CD4-positive, alpha-beta memory T cell (primary cell): ENCODE data around the gene AFG1L. TPM values are rescaled to one million over a fixed set of nuclear protein-coding genes. Genes with fewer than 3 reads are reported as not detected.

Experiments used
- CTCF ChIA-PET: fragments of 350-600 bp; sonication (Branson Sonifier 250); formaldehyde crosslinking; loops from one replicate; lab custom pipeline; 2021; ENCODE audit warnings: inconsistent platforms; ENCODE audit not compliant: partially characterized antibody; lab: Charles Lee
- POLR2A ChIA-PET: fragments of 350-600 bp; sonication (Branson Sonifier 250); formaldehyde crosslinking; loops from one replicate; lab custom pipeline; 2021; ENCODE audit not compliant: partially characterized antibody; lab: Charles Lee
- DNase-seq, 5 donors: peaks; one replicate each; pipeline versions ENCODE4 v3.0.0 to v3.0.0-alpha.2; 2020 to 2022; ENCODE audit warnings: mixed read lengths in 1 of 5
- H3K27ac ChIP-seq: one replicate; pipeline ENCODE4 v1.7.0; 2013; ENCODE audit warnings: low read depth, low read length
- H3K27me3 ChIP-seq: 2 replicates; pipeline ENCODE4 v1.7.0; 2013; ENCODE audit warnings: mild to moderate bottlenecking, low read length, moderate library complexity; ENCODE audit not compliant: insufficient read depth
- H3K36me3 ChIP-seq: 2 replicates; pipeline ENCODE4 v1.7.0; 2013; ENCODE audit warnings: mild to moderate bottlenecking, low read length, moderate library complexity; ENCODE audit not compliant: insufficient read depth
- H3K4me1 ChIP-seq: 2 replicates; pipeline ENCODE4 v1.7.0; 2013; ENCODE audit warnings: mild to moderate bottlenecking, low read length, moderate library complexity; ENCODE audit not compliant: insufficient read depth
- H3K4me3 ChIP-seq, 2 donors: one replicate each; pipeline ENCODE4 v1.7.0; 2013; ENCODE audit warnings: low read length in 2 of 2, mild to moderate bottlenecking in 1 of 2
- H3K9me3 ChIP-seq, 2 donors: one replicate each; pipeline ENCODE4 v1.7.0; 2013; ENCODE audit warnings: low read length in 2 of 2, control low read depth in 1 of 2; ENCODE audit not compliant: control insufficient read depth in 1 of 2
- H3K27ac Mint-ChIP-seq, 7 donors: one replicate each; pipeline ENCODE4 v1.8.0; 2020 to 2021; ENCODE audit warnings: mixed read lengths in 7 of 7, mild to moderate bottlenecking in 6 of 7, inconsistent platforms in 3 of 7, moderate library complexity in 3 of 7
- H3K27me3 Mint-ChIP-seq, 2 donors: one replicate each; pipeline ENCODE4 v1.8.0; 2020 to 2021; ENCODE audit warnings: mixed read lengths in 2 of 2
- H3K36me3 Mint-ChIP-seq, 2 donors: one replicate each; pipeline ENCODE4 v1.8.0; 2020 to 2021; ENCODE audit warnings: mixed read lengths in 2 of 2, inconsistent platforms in 1 of 2, mild to moderate bottlenecking in 1 of 2
- H3K4me1 Mint-ChIP-seq, 4 donors: one replicate each; pipeline ENCODE4 v1.8.0; 2020 to 2021; ENCODE audit warnings: mixed read lengths in 4 of 4, mild to moderate bottlenecking in 1 of 4
- H3K4me3 Mint-ChIP-seq, 8 donors: one replicate each; pipeline ENCODE4 v1.8.0; 2020 to 2021; ENCODE audit warnings: mixed read lengths in 8 of 8, mild to moderate bottlenecking in 7 of 8, moderate library complexity in 6 of 8, inconsistent platforms in 3 of 8
- H3K9me3 Mint-ChIP-seq, 8 donors: one replicate each; pipeline ENCODE4 v1.8.0; 2020 to 2021; ENCODE audit warnings: mixed read lengths in 8 of 8, mild to moderate bottlenecking in 5 of 8, inconsistent platforms in 3 of 8, moderate library complexity in 1 of 8
- intact Hi-C: fragments of 100-400 bp; cut with micrococcal nuclease; formaldehyde crosslinking; loops from one replicate; pipeline ENCODE4 v1.15.1; 2023
- polyA plus RNA-seq, 2 donors: library from polyadenylated mRNA; unstranded; fragments of 300-500 nt; fragmentation: Illumina TruSeq; gene quantifications; one replicate each; pipeline ENCODE4 v1.2.3, GENCODE V29; 2021
- total RNA-seq, 2 experiments: library from RNA; stranded (reverse); gene quantifications; one replicate each; pipeline ENCODE4 v1.2.3, GENCODE V29; 2021

The AFG1L gene
- total and polyA plus RNA-seq, 4 experiments from 2014 or later = 1.5 to 6.6 (median 4.5) TPM

GRCh38 chr6:108502832-108503231 is 208.0 kb downstream of the AFG1L start:
- H3K4me1 ChIP-seq = no peaks in the 10 kb centered on the region
- H3K4me3 Mint-ChIP-seq = no peak overlapping the region
- no peak overlapping the region for H3K27ac ChIP-seq
- ChIA-PET POLR2A (no interaction called here), CTCF (interaction anchor here (3.1 kb wide), 1 partner anchor 10 kb away, joined by 17 read pairs; no protein-coding TSS in a partner anchor)
- no peak overlapping the region for H3K4me3 ChIP-seq
- H3K9me3 Mint-ChIP-seq = peaks cover 0 to 1% (median 0%) of the 10 kb centered on the region in 8 donors
- H3K27me3 ChIP-seq = no peaks in the 10 kb centered on the region
- no peaks in the 10 kb centered on the region for H3K36me3 ChIP-seq
- no peaks in the 10 kb centered on the region for H3K9me3 ChIP-seq
- intact Hi-C loops = no loop called here
- DNase-seq = no peak
- no peaks in the 10 kb centered on the region for H3K27me3 Mint-ChIP-seq
- H3K27ac Mint-ChIP-seq = no peak overlapping the region
- H3K36me3 Mint-ChIP-seq = peaks cover 9 to 27% of the 10 kb centered on the region in 2 donors
- no peaks in the 10 kb centered on the region for H3K4me1 Mint-ChIP-seq

- no peaks in the 10 kb centered on the region for H3K27me3 ChIP-seq
- no peaks in the 10 kb centered on the region for H3K4me1 ChIP-seq
- intact Hi-C loops = no loop called here
- POLR2A ChIA-PET = no interaction called here
- H3K36me3 ChIP-seq = no peaks in the 10 kb centered on the region
- Mint-ChIP-seq H3K4me1 (no peaks in the 10 kb centered on the region), H3K36me3 (peaks cover 6 to 39% of the 10 kb centered on the region in 2 donors), H3K4me3 (no peak overlapping the region), H3K27ac (no peak overlapping the region), H3K27me3 (no peaks in the 10 kb centered on the region), H3K9me3 (peaks cover 0 to 1% (median 0%) of the 10 kb centered on the region in 8 donors)
- no peaks in the 10 kb centered on the region for H3K9me3 ChIP-seq
- H3K27ac ChIP-seq = no peak overlapping the region
- H3K4me3 ChIP-seq = no peak overlapping the region
- CTCF ChIA-PET = interaction anchor here (1.2 kb wide), 1 partner anchor 15 kb away, joined by 3 read pairs; no protein-coding TSS in a partner anchor
- DNase-seq = no peak
Observed at GRCh38 chr6:108507316-108507715, 212.5 kb downstream of the AFG1L start.

- H3K9me3 ChIP-seq = no peaks in the 10 kb centered on the region
- DNase-seq = no peak
- no peaks in the 10 kb centered on the region for H3K36me3 ChIP-seq
- no peak overlapping the region for H3K27ac ChIP-seq
- H3K27me3 ChIP-seq = no peaks in the 10 kb centered on the region
- Mint-ChIP-seq H3K9me3 (peaks cover 0 to 3% (median 0%) of the 10 kb centered on the region in 8 donors), H3K27ac (no peak overlapping the region), H3K36me3 (peaks cover 3 to 28% of the 10 kb centered on the region in 2 donors), H3K4me1 (no peaks in the 10 kb centered on the region), H3K4me3 (no peak overlapping the region), H3K27me3 (no peaks in the 10 kb centered on the region)
- ChIA-PET POLR2A (no interaction called here), CTCF (interaction anchor here (1.2 kb wide), 1 partner anchor 33 kb away, joined by 3 read pairs; no protein-coding TSS in a partner anchor)
- no peaks in the 10 kb centered on the region for H3K4me1 ChIP-seq
- intact Hi-C loops = no loop called here
- no peak overlapping the region for H3K4me3 ChIP-seq
Observed at GRCh38 chr6:108510461-108511319, 215.8 kb downstream of the AFG1L start.

- Mint-ChIP-seq H3K36me3 (peaks cover 0 to 17% of the 10 kb centered on the region in 2 donors), H3K9me3 (peaks cover 0 to 2% (median 0%) of the 10 kb centered on the region in 8 donors), H3K27me3 (no peaks in the 10 kb centered on the region), H3K27ac (no peak overlapping the region), H3K4me3 (no peak overlapping the region), H3K4me1 (no peaks in the 10 kb centered on the region)
- H3K36me3 ChIP-seq = no peaks in the 10 kb centered on the region
- POLR2A ChIA-PET = no interaction called here
- CTCF ChIA-PET = interaction anchor here (1.0 to 2.0 kb wide), 2 partner anchors 10 to 554 kb away, joined by 3 to 6 read pairs; no protein-coding TSS in a partner anchor
- no peak overlapping the region for H3K4me3 ChIP-seq
- H3K9me3 ChIP-seq = no peaks in the 10 kb centered on the region
- intact Hi-C loops = no loop called here
- H3K4me1 ChIP-seq = no peaks in the 10 kb centered on the region
- DNase-seq = no peak
- no peaks in the 10 kb centered on the region for H3K27me3 ChIP-seq
- H3K27ac ChIP-seq = no peak overlapping the region
Observed at GRCh38 chr6:108518714-108519576, 224.1 kb downstream of the AFG1L start.

- H3K4me1 Mint-ChIP-seq = no peaks in the 10 kb centered on the region
- CTCF ChIA-PET = no interaction called here
Observed at GRCh38 chr6:108521616-108522107, 226.8 kb downstream of the AFG1L start.

GRCh38 chr6:108523697-108524096 is 228.8 kb downstream of the AFG1L start:
- Histone ChIP-seq H3K27ac (no peak overlapping the region), H3K4me3 (no peak overlapping the region), H3K27me3 (no peaks in the 10 kb centered on the region), H3K9me3 (no peaks in the 10 kb centered on the region), H3K4me1 (no peaks in the 10 kb centered on the region), H3K36me3 (no peaks in the 10 kb centered on the region)
- Mint-ChIP-seq H3K36me3 (peaks cover 0 to 17% of the 10 kb centered on the region in 2 donors), H3K27me3 (no peaks in the 10 kb centered on the region), H3K4me1 (no peaks in the 10 kb centered on the region), H3K27ac (no peak overlapping the region), H3K9me3 (peaks cover 0 to 2% (median 0%) of the 10 kb centered on the region in 8 donors), H3K4me3 (no peak overlapping the region)
- CTCF ChIA-PET = interaction anchor here (0.5 to 1.3 kb wide), 7 partner anchors 18 to 847 kb away, joined by 3 to 4 read pairs (median 3); no protein-coding TSS in a partner anchor
- intact Hi-C loops = no loop called here
- POLR2A ChIA-PET = no interaction called here
- DNase-seq = no peak

More at GRCh38 chr6:108521616-108522107, 226.8 kb downstream of the AFG1L start:
- DNase-seq = no peak
- Histone ChIP-seq H3K4me1 (no peaks in the 10 kb centered on the region), H3K27me3 (no peaks in the 10 kb centered on the region), H3K4me3 (no peak overlapping the region), H3K9me3 (no peaks in the 10 kb centered on the region), H3K27ac (no peak overlapping the region), H3K36me3 (no peaks in the 10 kb centered on the region)
- Mint-ChIP-seq H3K27me3 (no peaks in the 10 kb centered on the region), H3K9me3 (peaks cover 0 to 2% (median 0%) of the 10 kb centered on the region in 8 donors), H3K36me3 (peaks cover 0 to 17% of the 10 kb centered on the region in 2 donors), H3K27ac (no peak overlapping the region), H3K4me3 (no peak overlapping the region)
- intact Hi-C loops = no loop called here
- POLR2A ChIA-PET = interaction anchor here (0.6 kb wide), 1 partner anchor 574 kb away, joined by 3 read pairs; the partner anchor contains the start of gene CEP57L1
